C1 segment of cervical spinal cord (tissue), 14 donors: Measurements from ENCODE around the gene SIRT2.
"Not testable (repeated sequence)": the region's sequence is repeated elsewhere in the genome, so short reads cannot be mapped to it uniquely, and the experiment has no call there.

Experiments used
- DNase-seq, 14 donors: peaks; one replicate each; lab custom pipeline; 2025; lab: John Stamatoyannopoulos, UW

The SIRT2 gene

GRCh38 chr19:38898788-38899446, 501 bp downstream of the SIRT2 start:
- DNase-seq, result no peak

GRCh38 chr19:38894968-38895367, 4.5 kb downstream of the SIRT2 start:
- DNase-seq, result no peak

- DNase-seq, result no peak
These were observed 6.1 kb downstream of the SIRT2 start for GRCh38 chr19:38893341-38893771.

- no peak for DNase-seq
These were observed 6.6 kb downstream of the SIRT2 start for GRCh38 chr19:38892841-38893240.

GRCh38 chr19:38891771-38892170, 7.6 kb downstream of the SIRT2 start:
- DNase-seq, result peak in 8 of 14 donors; percentile 12 to 47 (median 17)

GRCh38 chr19:38890686-38891085, 8.7 kb downstream of the SIRT2 start:
- no peak for DNase-seq

- no peak for DNase-seq
These were observed 9.6 kb downstream of the SIRT2 start for GRCh38 chr19:38889803-38890202.

- peak in 1 of 14 donors; percentile 79 for DNase-seq
These were observed 10.5 kb downstream of the SIRT2 start for GRCh38 chr19:38888876-38889275.

GRCh38 chr19:38884691-38885090, 14.7 kb downstream of the SIRT2 start:
- DNase-seq, result not testable (repeated sequence)

GRCh38 chr19:38883286-38883685, 16.1 kb downstream of the SIRT2 start:
- DNase-seq, result no peak

- DNase-seq, result no peak
These were observed 18.4 kb downstream of the SIRT2 start for GRCh38 chr19:38880882-38881609.

GRCh38 chr19:38880076-38880881, 19.1 kb downstream of the SIRT2 start:
- no peak for DNase-seq

GRCh38 chr19:38879400-38879751, 20.0 kb downstream of the SIRT2 start:
- DNase-seq, result no peak

GRCh38 chr19:38878575-38879399, 20.6 kb downstream of the SIRT2 start:
- no peak for DNase-seq

- DNase-seq, result peak in 2 of 14 donors; percentile 11 to 21
These were observed 21.4 kb downstream of the SIRT2 start, which contains the start of gene RINL for GRCh38 chr19:38877781-38878574. RINL (minus strand) TSS chr19:38878275; CDS start chr19:38876742, 1,533 bp downstream.

GRCh38 chr19:38875656-38876395, 23.6 kb downstream of the SIRT2 start:
- DNase-seq, result no peak

GRCh38 chr19:38873400-38873799, 26.0 kb downstream of the SIRT2 start:
- not testable (repeated sequence) for DNase-seq

- DNase-seq, result no peak
These were observed 28.8 kb downstream of the SIRT2 start for GRCh38 chr19:38870612-38871011.

GRCh38 chr19:38869836-38870607, 29.4 kb downstream of the SIRT2 start:
- peak in 8 of 14 donors; percentile 18 to 91 (median 30) for DNase-seq
